Cortex of kidney (tissue), 1 donor: ENCODE data around the gene ST6GALNAC3.
"Not testable (repeated sequence)": the region's sequence is repeated elsewhere in the genome, so short reads cannot be mapped to it uniquely, and the experiment has no call there.

Source experiments
- DNase-seq: peaks from one replicate; lab custom pipeline; 2025; lab: John Stamatoyannopoulos, UW

The ST6GALNAC3 gene

GRCh38 chr1:76340056-76340455 lies 265.5 kb downstream of the ST6GALNAC3 start:
- DNase-seq = no peak

DNA sequence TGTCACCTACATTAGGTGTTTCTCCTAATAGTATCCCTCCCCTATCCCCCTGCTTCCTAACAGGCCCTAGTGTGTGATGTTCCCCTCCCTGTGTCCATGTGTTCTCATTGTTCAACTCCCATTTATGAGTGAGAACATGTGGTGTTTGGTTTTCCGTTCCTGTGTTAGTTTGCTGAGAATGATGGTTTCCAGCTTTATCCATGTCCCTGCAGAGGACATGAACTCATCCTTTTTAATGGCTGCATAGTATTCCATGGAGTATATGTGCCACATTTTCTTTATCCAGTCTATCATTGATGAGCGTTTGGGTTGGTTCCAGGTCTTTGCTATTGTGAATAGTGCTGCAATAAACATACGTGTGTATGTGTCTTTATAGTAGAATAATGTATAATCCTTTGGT lies 267.3 kb downstream of the ST6GALNAC3 start:
- not testable (repeated sequence) for DNase-seq

GRCh38 chr1:76343356-76343755 lies 268.8 kb downstream of the ST6GALNAC3 start:
- DNase-seq = no peak

DNA sequence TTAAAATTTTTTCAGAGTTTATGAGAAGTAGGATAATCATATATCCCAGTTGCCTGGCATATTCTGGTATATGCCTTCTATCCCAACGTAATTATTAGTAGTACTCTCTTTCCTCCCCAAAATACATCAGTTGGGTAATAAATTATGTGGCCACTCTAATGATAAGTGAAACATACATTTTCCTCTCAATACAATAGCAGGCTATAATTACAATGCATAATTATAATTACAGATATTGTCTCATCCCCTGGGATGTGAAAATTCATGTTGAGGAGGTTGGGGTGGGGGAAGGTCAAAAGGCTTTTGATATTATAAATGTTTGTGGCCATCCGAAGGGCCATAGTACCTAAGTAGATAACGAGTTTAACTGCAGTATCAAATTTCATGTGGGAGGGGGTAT lies 277.1 kb downstream of the ST6GALNAC3 start:
- DNase-seq = no peak

- no peak for DNase-seq
These were observed 278.3 kb downstream of the ST6GALNAC3 start for GRCh38 chr1:76352741-76353435.

GRCh38 chr1:76354236-76354635 lies 279.7 kb downstream of the ST6GALNAC3 start:
- DNase-seq = no peak

- DNase-seq = no peak
These were observed 292.2 kb downstream of the ST6GALNAC3 start for GRCh38 chr1:76366726-76367125.

DNA sequence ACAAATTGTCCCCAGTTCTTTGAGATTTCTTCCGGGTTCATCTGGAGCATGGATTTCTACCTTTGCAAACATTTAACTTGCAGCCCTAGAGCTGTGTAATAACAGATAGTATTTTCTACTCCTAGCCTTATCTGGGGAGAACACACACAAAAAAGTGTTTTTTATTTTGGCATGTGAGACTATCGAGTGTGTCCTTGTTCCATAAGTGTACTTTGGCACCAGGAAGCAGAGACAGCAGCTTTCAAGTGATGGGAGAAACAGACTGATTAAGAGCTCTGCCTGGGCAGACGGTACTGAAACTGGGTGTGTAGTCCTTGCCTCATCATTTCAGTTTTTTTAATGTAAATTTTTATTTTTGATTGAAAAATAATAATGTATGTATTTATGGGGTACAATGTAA lies 297.4 kb downstream of the ST6GALNAC3 start:
- DNase-seq = no peak

GRCh38 chr1:76374086-76374485 lies 299.5 kb downstream of the ST6GALNAC3 start:
- DNase-seq = no peak

- no peak for DNase-seq
These were observed 302.7 kb downstream of the ST6GALNAC3 start for GRCh38 chr1:76377247-76377646.

- DNase-seq = no peak
These were observed 305.0 kb downstream of the ST6GALNAC3 start for GRCh38 chr1:76379506-76379905.

GRCh38 chr1:76381450-76382097 lies 307.0 kb downstream of the ST6GALNAC3 start:
- no peak for DNase-seq

DNA sequence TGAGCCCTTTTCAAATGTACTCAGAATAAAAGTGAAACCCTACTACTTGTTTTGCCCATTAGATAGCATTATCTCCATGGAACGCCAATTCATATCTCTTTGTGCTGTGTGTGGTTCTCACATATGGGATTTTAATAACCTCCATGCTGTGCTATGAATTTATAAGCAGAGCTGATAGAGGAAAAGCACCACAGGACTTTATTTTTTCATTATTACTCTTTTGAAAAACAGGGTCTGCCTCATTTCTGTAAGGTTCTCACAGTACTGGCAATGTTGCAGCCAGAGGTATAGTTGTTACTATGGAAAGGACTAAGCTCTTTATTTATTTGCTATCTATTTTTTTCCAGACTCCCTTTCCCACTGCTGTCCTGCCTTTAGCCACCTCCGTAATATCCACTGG lies 313.7 kb downstream of the ST6GALNAC3 start:
- no peak for DNase-seq

DNA sequence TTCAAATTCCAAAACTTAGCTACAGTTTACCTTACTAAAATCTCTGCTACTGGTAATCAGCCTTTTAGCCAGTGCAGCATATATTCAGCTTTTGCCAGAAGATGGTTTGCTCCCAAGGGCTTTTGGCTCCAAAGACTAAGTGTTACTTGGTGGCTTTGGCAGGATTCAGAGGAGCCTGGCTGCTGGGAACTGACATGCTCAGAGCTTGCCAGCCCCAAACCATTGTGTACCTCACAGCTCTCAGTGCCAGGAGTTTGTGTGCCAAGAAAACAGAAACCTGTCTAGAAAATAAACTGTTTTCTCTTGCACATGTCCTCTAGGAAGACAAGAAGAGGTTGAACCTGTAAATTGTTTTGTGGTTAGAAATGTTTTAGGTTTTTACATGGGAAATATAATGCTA lies 315.9 kb downstream of the ST6GALNAC3 start:
- no peak for DNase-seq

DNA sequence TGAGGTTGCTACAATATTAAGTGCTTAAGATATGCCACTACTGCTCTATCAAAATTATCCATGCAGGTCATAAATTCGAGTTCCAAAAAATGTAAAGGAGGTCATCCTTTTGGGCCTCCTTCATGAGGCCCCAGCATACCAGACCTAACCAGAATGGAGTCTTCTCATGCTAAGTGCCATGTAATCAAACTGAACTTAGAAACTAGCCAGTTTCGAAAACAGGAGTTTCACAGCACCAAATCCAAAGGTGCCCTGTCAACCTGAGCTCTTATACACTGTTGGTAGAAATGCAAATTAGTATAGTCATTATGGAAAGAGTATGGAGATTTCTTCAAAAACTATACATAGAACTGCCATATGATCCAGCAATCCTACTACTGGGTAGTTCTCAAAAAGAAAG lies 320.5 kb downstream of the ST6GALNAC3 start:
- no peak for DNase-seq

- DNase-seq = no peak
These were observed 327.6 kb downstream of the ST6GALNAC3 start for GRCh38 chr1:76402128-76402527.

- no peak for DNase-seq
These were observed 333.8 kb downstream of the ST6GALNAC3 start for GRCh38 chr1:76408303-76408702.

GRCh38 chr1:76410499-76410898 lies 336.0 kb downstream of the ST6GALNAC3 start:
- no peak for DNase-seq

- no peak for DNase-seq
These were observed 344.0 kb downstream of the ST6GALNAC3 start for GRCh38 chr1:76418531-76418930.

DNA sequence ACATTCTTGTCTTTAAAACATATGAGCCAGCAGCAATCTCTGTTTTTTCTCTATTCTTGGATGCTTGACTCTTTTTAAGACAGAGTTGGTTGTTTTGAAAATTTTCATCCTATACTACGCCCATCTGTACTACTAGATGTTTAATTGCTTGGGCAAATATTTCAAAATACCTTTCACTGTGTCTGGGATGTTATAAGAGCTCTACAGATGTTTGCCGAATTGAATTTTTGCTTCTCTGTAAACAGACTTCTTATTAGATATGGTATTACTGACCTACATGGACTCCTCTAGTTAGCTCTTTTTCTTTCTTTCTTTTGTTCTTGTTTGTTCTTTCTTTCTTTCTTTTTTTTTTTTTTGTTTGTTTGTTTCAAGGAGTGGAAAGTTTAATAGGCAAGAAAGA lies 345.1 kb downstream of the ST6GALNAC3 start:
- DNase-seq = no peak

DNA sequence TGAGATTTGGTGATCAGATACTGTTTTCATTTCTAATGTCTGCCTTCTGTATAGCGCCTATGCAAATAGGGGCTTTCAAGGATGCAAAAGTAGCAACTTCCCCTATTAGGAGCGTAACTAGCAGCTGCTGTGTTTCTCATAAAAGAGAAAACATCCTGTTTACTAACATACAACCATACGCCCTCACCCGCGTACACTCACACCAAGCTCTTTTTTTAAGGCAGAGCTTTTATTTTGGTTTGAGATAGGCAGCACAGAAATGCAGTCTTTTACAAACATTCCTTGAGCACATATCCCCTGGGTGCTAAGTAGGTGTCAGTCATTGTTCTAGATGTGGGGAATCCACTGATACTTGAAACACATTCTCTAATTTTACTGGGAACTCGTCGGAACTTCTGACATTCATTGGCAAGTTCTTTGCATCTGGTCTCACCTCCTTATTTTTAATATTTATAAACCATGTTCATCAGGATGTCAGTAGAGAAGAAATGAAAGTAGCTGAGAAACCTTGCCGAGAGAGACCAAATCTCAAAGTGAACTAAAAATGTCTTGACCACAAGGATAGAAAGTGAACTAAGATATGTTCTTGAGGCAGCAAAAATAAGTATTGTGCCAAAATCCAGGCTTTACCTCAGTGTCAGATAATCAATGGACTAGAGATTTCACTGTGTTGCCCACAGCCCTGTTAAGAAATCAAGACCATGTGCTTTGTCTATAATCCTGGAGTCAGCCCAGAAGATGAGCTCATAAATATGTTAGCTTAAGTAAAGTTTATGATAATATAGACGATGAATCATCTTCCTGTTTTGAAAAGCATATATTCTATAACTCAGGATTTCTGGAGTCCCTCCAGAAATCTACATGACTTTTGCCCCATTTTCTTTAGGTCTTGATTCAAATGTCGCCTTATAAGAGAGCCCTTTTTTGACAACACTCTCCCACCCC lies 350.9 kb downstream of the ST6GALNAC3 start:
- no peak for DNase-seq

DNA sequence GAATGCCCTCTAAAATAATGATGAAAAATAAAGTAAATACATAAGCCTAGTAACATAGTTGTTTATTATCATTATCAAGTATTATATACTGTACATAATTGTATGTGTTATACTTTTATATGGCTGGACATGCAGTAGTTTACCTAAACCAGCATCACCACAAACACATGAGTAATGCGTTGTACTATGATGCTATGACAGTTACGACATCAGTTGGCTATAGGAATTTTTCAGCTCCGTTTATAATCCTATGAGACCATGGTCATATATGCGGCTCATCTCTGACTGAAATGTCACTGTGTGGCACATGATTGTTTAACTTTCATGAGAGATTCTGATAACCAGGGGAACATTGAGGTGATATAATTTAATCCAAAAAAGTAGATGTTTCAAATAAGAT lies 352.1 kb downstream of the ST6GALNAC3 start:
- DNase-seq = no peak

DNA sequence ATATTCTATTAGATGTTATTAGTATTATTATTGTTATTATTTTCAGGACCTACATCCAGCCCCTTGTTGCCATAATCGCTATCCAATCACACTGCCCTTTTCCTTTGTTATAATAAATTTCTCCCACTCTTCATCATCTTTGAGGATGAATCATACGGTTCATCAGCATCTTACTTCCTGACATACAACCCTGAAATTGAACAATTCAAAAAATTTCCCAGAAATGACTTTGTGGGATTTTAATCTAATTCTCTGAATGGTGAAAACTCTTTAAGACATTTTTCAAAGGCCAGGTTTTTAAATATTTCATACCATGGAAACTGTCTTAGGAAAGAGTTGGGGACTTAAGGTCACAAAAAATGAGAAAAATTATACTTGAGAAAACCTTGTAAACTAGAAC lies 353.5 kb downstream of the ST6GALNAC3 start:
- DNase-seq = no peak
